Measurements from ENCODE around the gene CACNA1C. TPM values are rescaled to one million over a fixed set of nuclear protein-coding genes. Genes with fewer than 3 reads are reported as not detected.

The CACNA1C gene
- total and polyA plus RNA-seq, 2 donors from 2014 or later = 1.6 to 17.4 TPM

GRCh38 chr12:2185751-2186341 lies 133.1 kb downstream of the CACNA1C start:
- TF ChIP-seq CTCF (IDR thresholded peaks at IDR 0.05; ENCODE audit: borderline replicate concordance, extremely low read depth, insufficient read depth) = no peak
- intact Hi-C loops (cut with DNase I) = no loop called here
- no peak for DNase-seq
- Histone ChIP-seq H3K9me3 (ENCODE audit: control insufficient read depth in 2 of 3, insufficient read depth in 1 of 3, low read length in 3 of 3) (no peaks in the 10 kb centered on the region), H3K4me1 (ENCODE audit: control insufficient read depth in 2 of 3, insufficient read depth in 2 of 3, low read depth in 1 of 3, low read length in 3 of 3) (no peaks in the 10 kb centered on the region), H3K27ac (ENCODE audit: low read depth in 2 of 2, low read length in 2 of 2) (no peak overlapping the region), H3K9ac (ENCODE audit: low read length in 3 of 3) (no peak overlapping the region), H3K27me3 (ENCODE audit: control insufficient read depth, insufficient read depth, low read length) (no peaks in the 10 kb centered on the region), H3K4me3 (ENCODE audit: low read length in 3 of 3) (no peak overlapping the region), H3K36me3 (ENCODE audit: control insufficient read depth in 2 of 3, insufficient read depth in 3 of 3, low read length in 3 of 3) (no peaks in the 10 kb centered on the region)
- no peak for FAIRE-seq

- Histone ChIP-seq H3K4me3 (ENCODE audit: low read length in 3 of 3) (no peak overlapping the region), H3K9ac (ENCODE audit: low read length in 3 of 3) (no peak overlapping the region), H3K27ac (ENCODE audit: low read depth in 2 of 2, low read length in 2 of 2) (no peak overlapping the region), H3K36me3 (ENCODE audit: control insufficient read depth in 2 of 3, insufficient read depth in 3 of 3, low read length in 3 of 3) (peaks cover 0 to 4% (median 0%) of the 10 kb centered on the region in 3 donors), H3K27me3 (ENCODE audit: control insufficient read depth, insufficient read depth, low read length) (no peaks in the 10 kb centered on the region), H3K4me1 (ENCODE audit: control insufficient read depth in 2 of 3, insufficient read depth in 2 of 3, low read depth in 1 of 3, low read length in 3 of 3) (no peaks in the 10 kb centered on the region), H3K9me3 (ENCODE audit: control insufficient read depth in 2 of 3, insufficient read depth in 1 of 3, low read length in 3 of 3) (peaks cover 0 to 4% (median 0%) of the 10 kb centered on the region in 3 donors)
- TF ChIP-seq CTCF (IDR thresholded peaks at IDR 0.05; ENCODE audit: borderline replicate concordance, extremely low read depth, insufficient read depth) = no peak
- FAIRE-seq = no peak
- DNase-seq = no peak
- intact Hi-C loops (cut with DNase I) = no loop called here
These were observed 134.6 kb downstream of the CACNA1C start for GRCh38 chr12:2187195-2187945.

GRCh38 chr12:2190085-2190484 lies 137.3 kb downstream of the CACNA1C start:
- Histone ChIP-seq H3K27me3 (ENCODE audit: control insufficient read depth, insufficient read depth, low read length) (no peaks in the 10 kb centered on the region), H3K36me3 (ENCODE audit: control insufficient read depth in 2 of 3, insufficient read depth in 3 of 3, low read length in 3 of 3) (peaks cover 0 to 4% (median 0%) of the 10 kb centered on the region in 3 donors), H3K9ac (ENCODE audit: low read length in 3 of 3) (no peak overlapping the region), H3K4me3 (ENCODE audit: low read length in 3 of 3) (no peak overlapping the region), H3K4me1 (ENCODE audit: control insufficient read depth in 2 of 3, insufficient read depth in 2 of 3, low read depth in 1 of 3, low read length in 3 of 3) (peaks cover 0 to 1% (median 0%) of the 10 kb centered on the region in 3 donors), H3K9me3 (ENCODE audit: control insufficient read depth in 2 of 3, insufficient read depth in 1 of 3, low read length in 3 of 3) (peaks cover 0 to 4% (median 0%) of the 10 kb centered on the region in 3 donors), H3K27ac (ENCODE audit: low read depth in 2 of 2, low read length in 2 of 2) (no peak overlapping the region)
- TF ChIP-seq CTCF (IDR thresholded peaks at IDR 0.05; ENCODE audit: borderline replicate concordance, extremely low read depth, insufficient read depth) = no peak
- FAIRE-seq (no peak), DNase-seq (no peak)
- intact Hi-C loops (cut with DNase I) = no loop called here
